K562 (cell line): ENCODE results near the gene ETV2. TPM values are rescaled to one million over a fixed set of nuclear protein-coding genes. Genes with fewer than 3 reads are reported as not detected.

Experiments used
- ERF ChIP-seq: fragments of 450-650 bp; formaldehyde crosslinking; IDR thresholded peaks from 2 replicates; pipeline ENCODE4 v1.4.0; 2020; ENCODE audit warnings: mild to moderate bottlenecking, mixed read lengths
- HMGXB4 ChIP-seq: sonication (generic); formaldehyde crosslinking; IDR thresholded peaks from 2 replicates; pipeline ENCODE4 v1.8.1; 2023; ENCODE audit warnings: mild to moderate bottlenecking, missing genetic modification reagents
- MTA2 ChIP-seq: fragments of 450-650 bp; IDR thresholded peaks from 2 replicates; pipeline ENCODE4 v1.6.1; 2016; ENCODE audit warnings: low read depth
- NONO ChIP-seq, 2 experiments: fragments of 200-400 bp in 1 of 2; fragments of 450-650 bp in 1 of 2; formaldehyde crosslinking in 1 of 2; IDR thresholded peaks; 2 replicates each; pipeline ENCODE4 v1.6.1; 2017; ENCODE audit warnings: low read depth in 2 of 2, mild to moderate bottlenecking in 2 of 2, moderate library complexity in 2 of 2, low read length in 1 of 2
- RBM25 ChIP-seq: fragments of 200-400 bp; formaldehyde crosslinking; IDR thresholded peaks from 2 replicates; pipeline ENCODE4 v1.6.1; 2018; ENCODE audit warnings: low read length, low read depth, moderate library complexity; ENCODE audit not compliant: severe bottlenecking
- ZNF174 ChIP-seq: fragments of 250-450 bp; sonication (Bioruptor Pico); IDR thresholded peaks from 2 replicates; pipeline ENCODE4 v1.4.0; 2020; ENCODE audit warnings: mild to moderate bottlenecking
- ZNF512 ChIP-seq: IDR thresholded peaks from 2 replicates; pipeline ENCODE4 v1.6.1; 2016; ENCODE audit warnings: missing genetic modification characterization, missing compliant biosample characterization
- polyA plus RNA-seq, 8 experiments: library from polyadenylated mRNA; depleted of rRNA in 4 of 8; stranded (reverse) in 5 of 8; unstranded in 3 of 8; fragments of >200 nt; fragmentation: Nextera tagmentation in 2 of 8; fragmentation: Illumina TruSeq in 1 of 8; extraction: Ambion mirVana in 2 of 8; extraction: Trizol in 1 of 8; gene quantifications; 2 replicates each; pipeline versions ENCODE4 v1.2.1 to v1.2.3, GENCODE V29; 2011 to 2014; ENCODE audit warnings: inconsistent platforms in 1 of 8, missing spikeins in 1 of 8
- total RNA-seq, 7 experiments: library from RNA; depleted of rRNA in 6 of 7; stranded (reverse); fragments of >200 nt in 6 of 7; fragmentation: Illumina TruSeq in 2 of 7; extraction: Trizol in 2 of 7; gene quantifications; 2 replicates each; pipeline versions ENCODE4 v1.2.1 to v1.2.3, GENCODE V29; 2011 to 2021; ENCODE audit warnings: low replicate concordance in 1 of 7

ETV2 gene
- total and polyA plus RNA-seq, 9 of the 15 experiments (the other 6 are each of a cell fraction or from before 2014, with no cell fraction given), result 0.11 to 3.7 (median 0.55) TPM

- TF ChIP-seq ZNF512 (tag) (peak; percentile 91), ERF (CRISPR knock-in tag) (no peak), HMGXB4 (no peak), RBM25 (peak; percentile 39), MTA2 (peak; percentile 60), NONO (IDR thresholded peaks at IDR 0.05; ENCODE audit: low read depth in 2 of 2, low read length in 1 of 2) (peak in 1 of 2 experiments; percentile 76; a peak in 1 of 4 replicates), ZNF174 (CRISPR knock-in tag) (no peak)
Observed at GRCh38 chr19:35693835-35694599, 52.5 kb downstream of the ETV2 start (continued).

Other genes starting within 250 kb of the ETV2 start
Only the 7 nearest of the 25 such genes appear.
- gene PMIS2, start 55.6 kb upstream of the ETV2 start, total RNA-seq (2014; rRNA removed), result not detected in 2 replicates
- not detected in 2 replicates for gene PMIS2, start 55.6 kb upstream of the ETV2 start, total RNA-seq (2014; rRNA removed; fragmentation: Illumina TruSeq; extraction: Trizol)
- gene PMIS2, start 55.6 kb upstream of the ETV2 start, total RNA-seq (2015; rRNA removed; fragmentation: Illumina TruSeq; extraction: Trizol), result not detected in 2 replicates
- not detected in 2 replicates for gene PMIS2, start 55.6 kb upstream of the ETV2 start, total RNA-seq (2021)
- not detected in 2 replicates for gene PMIS2, start 55.6 kb upstream of the ETV2 start, polyA plus RNA-seq (2011; rRNA removed)
- gene PMIS2, start 55.6 kb upstream of the ETV2 start, polyA plus RNA-seq (2014; fragmentation: Illumina TruSeq; extraction: Trizol), result not detected in 2 replicates
- gene PMIS2, start 55.6 kb upstream of the ETV2 start, polyA plus RNA-seq (2014; fragmentation: Nextera tagmentation; extraction: Ambion mirVana), result not detected
- not detected in 2 replicates for gene PMIS2, start 55.6 kb upstream of the ETV2 start, polyA plus RNA-seq (2014; rRNA removed)
- gene HAUS5, start 29.0 kb upstream of the ETV2 start, total RNA-seq (2014; rRNA removed), result 34.1 and 42.5 TPM in 2 replicates
- 9.0 and 10.9 TPM in 2 replicates for gene HAUS5, start 29.0 kb upstream of the ETV2 start, total RNA-seq (2014; rRNA removed; fragmentation: Illumina TruSeq; extraction: Trizol)
- gene HAUS5, start 29.0 kb upstream of the ETV2 start, total RNA-seq (2015; rRNA removed; fragmentation: Illumina TruSeq; extraction: Trizol), result 11.3 and 12.1 TPM in 2 replicates
- 38.1 and 41.3 TPM in 2 replicates for gene HAUS5, start 29.0 kb upstream of the ETV2 start, total RNA-seq (2021)
- gene HAUS5, start 29.0 kb upstream of the ETV2 start, polyA plus RNA-seq (2011; rRNA removed), result 14.2 and 19.9 TPM in 2 replicates
- gene HAUS5, start 29.0 kb upstream of the ETV2 start, polyA plus RNA-seq (2014; fragmentation: Illumina TruSeq; extraction: Trizol), result 14.8 and 20.5 TPM in 2 replicates
- gene HAUS5, start 29.0 kb upstream of the ETV2 start, polyA plus RNA-seq (2014; fragmentation: Nextera tagmentation; extraction: Ambion mirVana), result 1 to 10 TPM; 3.5 to 4.1 TPM
- 37.8 and 38.3 TPM in 2 replicates for gene HAUS5, start 29.0 kb upstream of the ETV2 start, polyA plus RNA-seq (2014; rRNA removed)
- 132 and 171 TPM in 2 replicates for gene RBM42, start 12.7 kb upstream of the ETV2 start, total RNA-seq (2014; rRNA removed)
- 12.7 and 20.7 TPM in 2 replicates for gene RBM42, start 12.7 kb upstream of the ETV2 start, total RNA-seq (2014; rRNA removed; fragmentation: Illumina TruSeq; extraction: Trizol)
- 46.4 and 51.5 TPM in 2 replicates for gene RBM42, start 12.7 kb upstream of the ETV2 start, total RNA-seq (2015; rRNA removed; fragmentation: Illumina TruSeq; extraction: Trizol)
- 145 and 149 TPM in 2 replicates for gene RBM42, start 12.7 kb upstream of the ETV2 start, total RNA-seq (2021)
- gene RBM42, start 12.7 kb upstream of the ETV2 start, polyA plus RNA-seq (2011; rRNA removed), result 31.8 and 46.6 TPM in 2 replicates
- gene RBM42, start 12.7 kb upstream of the ETV2 start, polyA plus RNA-seq (2014; fragmentation: Illumina TruSeq; extraction: Trizol), result 32.4 and 69.0 TPM in 2 replicates
- 1 to 10 TPM; 5.7 to 8.2 TPM for gene RBM42, start 12.7 kb upstream of the ETV2 start, polyA plus RNA-seq (2014; fragmentation: Nextera tagmentation; extraction: Ambion mirVana)
- 96.7 and 123 TPM in 2 replicates for gene RBM42, start 12.7 kb upstream of the ETV2 start, polyA plus RNA-seq (2014; rRNA removed)
- 777 and 1,094 TPM in 2 replicates for gene COX6B1, start 6.6 kb downstream of the ETV2 start, total RNA-seq (2014; rRNA removed)
- gene COX6B1, start 6.6 kb downstream of the ETV2 start, total RNA-seq (2014; rRNA removed; fragmentation: Illumina TruSeq; extraction: Trizol), result 1,091 and 1,219 TPM in 2 replicates
- gene COX6B1, start 6.6 kb downstream of the ETV2 start, total RNA-seq (2015; rRNA removed; fragmentation: Illumina TruSeq; extraction: Trizol), result 1,062 and 1,116 TPM in 2 replicates
- gene COX6B1, start 6.6 kb downstream of the ETV2 start, total RNA-seq (2021), result 826 and 961 TPM in 2 replicates
- 963 and 1,008 TPM in 2 replicates for gene COX6B1, start 6.6 kb downstream of the ETV2 start, polyA plus RNA-seq (2011; rRNA removed)
- gene COX6B1, start 6.6 kb downstream of the ETV2 start, polyA plus RNA-seq (2014; fragmentation: Illumina TruSeq; extraction: Trizol), result 1,441 and 1,704 TPM in 2 replicates
- 1,000 to 10,000 TPM; 2,325 to 2,393 TPM for gene COX6B1, start 6.6 kb downstream of the ETV2 start, polyA plus RNA-seq (2014; fragmentation: Nextera tagmentation; extraction: Ambion mirVana)
- 1,426 and 1,451 TPM in 2 replicates for gene COX6B1, start 6.6 kb downstream of the ETV2 start, polyA plus RNA-seq (2014; rRNA removed)
- gene UPK1A, start 24.8 kb downstream of the ETV2 start, total RNA-seq (2014; rRNA removed), result not detected in 2 replicates
- not detected in 2 replicates for gene UPK1A, start 24.8 kb downstream of the ETV2 start, total RNA-seq (2014; rRNA removed; fragmentation: Illumina TruSeq; extraction: Trizol)
- gene UPK1A, start 24.8 kb downstream of the ETV2 start, total RNA-seq (2015; rRNA removed; fragmentation: Illumina TruSeq; extraction: Trizol), result not detected in 2 replicates
- not detected in 2 replicates for gene UPK1A, start 24.8 kb downstream of the ETV2 start, total RNA-seq (2021)
- gene UPK1A, start 24.8 kb downstream of the ETV2 start, polyA plus RNA-seq (2011; rRNA removed), result 0.06 TPM in 1 of 2 replicates, not detected in the other
- gene UPK1A, start 24.8 kb downstream of the ETV2 start, polyA plus RNA-seq (2014; fragmentation: Illumina TruSeq; extraction: Trizol), result not detected in 2 replicates
- under 1 TPM in 1 of 2 experiments, not detected in 1; 0.13 TPM for gene UPK1A, start 24.8 kb downstream of the ETV2 start, polyA plus RNA-seq (2014; fragmentation: Nextera tagmentation; extraction: Ambion mirVana)
- not detected in 2 replicates for gene UPK1A, start 24.8 kb downstream of the ETV2 start, polyA plus RNA-seq (2014; rRNA removed)
- gene ZBTB32, start 62.8 kb downstream of the ETV2 start, total RNA-seq (2014; rRNA removed), result not detected in 2 replicates
- gene ZBTB32, start 62.8 kb downstream of the ETV2 start, total RNA-seq (2014; rRNA removed; fragmentation: Illumina TruSeq; extraction: Trizol), result not detected in 2 replicates
- gene ZBTB32, start 62.8 kb downstream of the ETV2 start, total RNA-seq (2015; rRNA removed; fragmentation: Illumina TruSeq; extraction: Trizol), result not detected in 2 replicates
- gene ZBTB32, start 62.8 kb downstream of the ETV2 start, total RNA-seq (2021), result 0.20 TPM in 1 of 2 replicates, not detected in the other
- gene ZBTB32, start 62.8 kb downstream of the ETV2 start, polyA plus RNA-seq (2011; rRNA removed), result not detected in 2 replicates
- gene ZBTB32, start 62.8 kb downstream of the ETV2 start, polyA plus RNA-seq (2014; fragmentation: Illumina TruSeq; extraction: Trizol), result not detected in 2 replicates
- not detected for gene ZBTB32, start 62.8 kb downstream of the ETV2 start, polyA plus RNA-seq (2014; fragmentation: Nextera tagmentation; extraction: Ambion mirVana)
- gene ZBTB32, start 62.8 kb downstream of the ETV2 start, polyA plus RNA-seq (2014; rRNA removed), result 0.05 TPM in 1 of 2 replicates, not detected in the other
- 8.1 and 9.0 TPM in 2 replicates for gene KMT2B, start 76.3 kb downstream of the ETV2 start, total RNA-seq (2014; rRNA removed)
- 2.7 and 4.8 TPM in 2 replicates for gene KMT2B, start 76.3 kb downstream of the ETV2 start, total RNA-seq (2014; rRNA removed; fragmentation: Illumina TruSeq; extraction: Trizol)
- 6.0 and 6.7 TPM in 2 replicates for gene KMT2B, start 76.3 kb downstream of the ETV2 start, total RNA-seq (2015; rRNA removed; fragmentation: Illumina TruSeq; extraction: Trizol)
- gene KMT2B, start 76.3 kb downstream of the ETV2 start, total RNA-seq (2021), result 36.0 and 43.9 TPM in 2 replicates
- gene KMT2B, start 76.3 kb downstream of the ETV2 start, polyA plus RNA-seq (2011; rRNA removed), result 11.0 and 19.1 TPM in 2 replicates
- 21.5 and 27.8 TPM in 2 replicates for gene KMT2B, start 76.3 kb downstream of the ETV2 start, polyA plus RNA-seq (2014; fragmentation: Illumina TruSeq; extraction: Trizol)
- 1 to 10 TPM in 1 of 2 experiments, under 1 TPM in 1; 0.63 to 1.3 TPM for gene KMT2B, start 76.3 kb downstream of the ETV2 start, polyA plus RNA-seq (2014; fragmentation: Nextera tagmentation; extraction: Ambion mirVana)
- gene KMT2B, start 76.3 kb downstream of the ETV2 start, polyA plus RNA-seq (2014; rRNA removed), result 16.4 and 21.9 TPM in 2 replicates